ENCODE results near the gene CHRM1.

DNA sequence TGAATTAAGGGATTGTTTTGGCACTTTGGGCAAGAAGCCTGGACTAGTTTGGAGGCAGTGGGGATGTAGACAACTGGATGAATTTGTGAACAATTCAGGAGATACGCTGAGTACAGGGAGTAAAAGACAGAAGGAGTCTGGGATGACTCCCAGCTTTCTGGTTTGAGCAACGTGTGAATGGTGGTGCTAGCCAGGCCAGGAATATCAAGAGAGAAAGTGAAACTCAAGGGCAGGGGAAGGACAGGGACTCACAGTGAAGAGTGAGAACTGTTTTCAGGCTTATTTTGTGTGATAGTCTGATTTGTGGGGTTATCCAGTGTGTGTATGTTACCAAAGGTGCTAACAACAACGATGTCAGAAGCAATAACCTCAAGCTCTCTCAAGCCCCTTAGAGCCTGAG lies 15.9 kb downstream of the CHRM1 start:
- TF ChIP-seq, protein P1, sequence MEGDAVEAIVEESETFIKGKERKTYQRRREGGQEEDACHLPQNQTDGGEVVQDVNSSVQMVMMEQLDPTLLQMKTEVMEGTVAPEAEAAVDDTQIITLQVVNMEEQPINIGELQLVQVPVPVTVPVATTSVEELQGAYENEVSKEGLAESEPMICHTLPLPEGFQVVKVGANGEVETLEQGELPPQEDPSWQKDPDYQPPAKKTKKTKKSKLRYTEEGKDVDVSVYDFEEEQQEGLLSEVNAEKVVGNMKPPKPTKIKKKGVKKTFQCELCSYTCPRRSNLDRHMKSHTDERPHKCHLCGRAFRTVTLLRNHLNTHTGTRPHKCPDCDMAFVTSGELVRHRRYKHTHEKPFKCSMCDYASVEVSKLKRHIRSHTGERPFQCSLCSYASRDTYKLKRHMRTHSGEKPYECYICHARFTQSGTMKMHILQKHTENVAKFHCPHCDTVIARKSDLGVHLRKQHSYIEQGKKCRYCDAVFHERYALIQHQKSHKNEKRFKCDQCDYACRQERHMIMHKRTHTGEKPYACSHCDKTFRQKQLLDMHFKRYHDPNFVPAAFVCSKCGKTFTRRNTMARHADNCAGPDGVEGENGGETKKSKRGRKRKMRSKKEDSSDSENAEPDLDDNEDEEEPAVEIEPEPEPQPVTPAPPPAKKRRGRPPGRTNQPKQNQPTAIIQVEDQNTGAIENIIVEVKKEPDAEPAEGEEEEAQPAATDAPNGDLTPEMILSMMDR (tag by site-specific recombination; IDR thresholded peaks at IDR 0.05): no peak
- TF ChIP-seq IKZF3 (tag by site-specific recombination; IDR thresholded peaks at IDR 0.05): no peak
- no peak for TF ChIP-seq ZNF341 (tag by site-specific recombination; IDR thresholded peaks at IDR 0.05; ENCODE audit: low read depth)
- TF ChIP-seq ZNF571 (tag by site-specific recombination; IDR thresholded peaks at IDR 0.05): no peak
- TF ChIP-seq YY1 (tag by site-specific recombination; IDR thresholded peaks at IDR 0.05): no peak
- no peak for TF ChIP-seq ZBTB8A (tag by site-specific recombination; IDR thresholded peaks at IDR 0.05)
